ENCODE measurements around the gene HELZ. TPM values are rescaled to one million over a fixed set of nuclear protein-coding genes. Genes with fewer than 3 reads are reported as not detected.

Gene HELZ
- total and polyA plus RNA-seq, 2 of the 8 experiments (the other 6 are each of a cell fraction or from before 2014, with no cell fraction given), result 10.0 to 48.7 TPM

DNA sequence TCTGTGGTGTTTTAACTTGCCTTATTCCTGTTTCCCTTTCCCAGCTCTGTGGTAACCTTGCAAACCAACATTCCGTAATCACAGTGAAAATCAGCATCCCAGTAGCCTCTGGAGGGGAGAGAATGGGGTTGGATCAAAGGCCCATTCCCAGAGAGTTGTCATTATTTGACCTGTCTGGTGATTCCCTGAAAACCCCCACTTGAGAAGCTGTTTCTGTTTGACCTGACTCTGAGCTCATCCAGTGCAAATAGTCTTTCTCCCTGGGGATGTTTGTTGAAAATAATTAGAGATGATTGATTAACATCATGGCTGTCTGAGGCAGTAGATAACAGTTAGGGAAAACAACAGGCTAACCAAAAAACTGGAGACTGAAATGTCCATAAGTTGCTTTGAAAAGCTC, 197.6 kb downstream of the HELZ start (continued):
- TF ChIP-seq, protein P1, sequence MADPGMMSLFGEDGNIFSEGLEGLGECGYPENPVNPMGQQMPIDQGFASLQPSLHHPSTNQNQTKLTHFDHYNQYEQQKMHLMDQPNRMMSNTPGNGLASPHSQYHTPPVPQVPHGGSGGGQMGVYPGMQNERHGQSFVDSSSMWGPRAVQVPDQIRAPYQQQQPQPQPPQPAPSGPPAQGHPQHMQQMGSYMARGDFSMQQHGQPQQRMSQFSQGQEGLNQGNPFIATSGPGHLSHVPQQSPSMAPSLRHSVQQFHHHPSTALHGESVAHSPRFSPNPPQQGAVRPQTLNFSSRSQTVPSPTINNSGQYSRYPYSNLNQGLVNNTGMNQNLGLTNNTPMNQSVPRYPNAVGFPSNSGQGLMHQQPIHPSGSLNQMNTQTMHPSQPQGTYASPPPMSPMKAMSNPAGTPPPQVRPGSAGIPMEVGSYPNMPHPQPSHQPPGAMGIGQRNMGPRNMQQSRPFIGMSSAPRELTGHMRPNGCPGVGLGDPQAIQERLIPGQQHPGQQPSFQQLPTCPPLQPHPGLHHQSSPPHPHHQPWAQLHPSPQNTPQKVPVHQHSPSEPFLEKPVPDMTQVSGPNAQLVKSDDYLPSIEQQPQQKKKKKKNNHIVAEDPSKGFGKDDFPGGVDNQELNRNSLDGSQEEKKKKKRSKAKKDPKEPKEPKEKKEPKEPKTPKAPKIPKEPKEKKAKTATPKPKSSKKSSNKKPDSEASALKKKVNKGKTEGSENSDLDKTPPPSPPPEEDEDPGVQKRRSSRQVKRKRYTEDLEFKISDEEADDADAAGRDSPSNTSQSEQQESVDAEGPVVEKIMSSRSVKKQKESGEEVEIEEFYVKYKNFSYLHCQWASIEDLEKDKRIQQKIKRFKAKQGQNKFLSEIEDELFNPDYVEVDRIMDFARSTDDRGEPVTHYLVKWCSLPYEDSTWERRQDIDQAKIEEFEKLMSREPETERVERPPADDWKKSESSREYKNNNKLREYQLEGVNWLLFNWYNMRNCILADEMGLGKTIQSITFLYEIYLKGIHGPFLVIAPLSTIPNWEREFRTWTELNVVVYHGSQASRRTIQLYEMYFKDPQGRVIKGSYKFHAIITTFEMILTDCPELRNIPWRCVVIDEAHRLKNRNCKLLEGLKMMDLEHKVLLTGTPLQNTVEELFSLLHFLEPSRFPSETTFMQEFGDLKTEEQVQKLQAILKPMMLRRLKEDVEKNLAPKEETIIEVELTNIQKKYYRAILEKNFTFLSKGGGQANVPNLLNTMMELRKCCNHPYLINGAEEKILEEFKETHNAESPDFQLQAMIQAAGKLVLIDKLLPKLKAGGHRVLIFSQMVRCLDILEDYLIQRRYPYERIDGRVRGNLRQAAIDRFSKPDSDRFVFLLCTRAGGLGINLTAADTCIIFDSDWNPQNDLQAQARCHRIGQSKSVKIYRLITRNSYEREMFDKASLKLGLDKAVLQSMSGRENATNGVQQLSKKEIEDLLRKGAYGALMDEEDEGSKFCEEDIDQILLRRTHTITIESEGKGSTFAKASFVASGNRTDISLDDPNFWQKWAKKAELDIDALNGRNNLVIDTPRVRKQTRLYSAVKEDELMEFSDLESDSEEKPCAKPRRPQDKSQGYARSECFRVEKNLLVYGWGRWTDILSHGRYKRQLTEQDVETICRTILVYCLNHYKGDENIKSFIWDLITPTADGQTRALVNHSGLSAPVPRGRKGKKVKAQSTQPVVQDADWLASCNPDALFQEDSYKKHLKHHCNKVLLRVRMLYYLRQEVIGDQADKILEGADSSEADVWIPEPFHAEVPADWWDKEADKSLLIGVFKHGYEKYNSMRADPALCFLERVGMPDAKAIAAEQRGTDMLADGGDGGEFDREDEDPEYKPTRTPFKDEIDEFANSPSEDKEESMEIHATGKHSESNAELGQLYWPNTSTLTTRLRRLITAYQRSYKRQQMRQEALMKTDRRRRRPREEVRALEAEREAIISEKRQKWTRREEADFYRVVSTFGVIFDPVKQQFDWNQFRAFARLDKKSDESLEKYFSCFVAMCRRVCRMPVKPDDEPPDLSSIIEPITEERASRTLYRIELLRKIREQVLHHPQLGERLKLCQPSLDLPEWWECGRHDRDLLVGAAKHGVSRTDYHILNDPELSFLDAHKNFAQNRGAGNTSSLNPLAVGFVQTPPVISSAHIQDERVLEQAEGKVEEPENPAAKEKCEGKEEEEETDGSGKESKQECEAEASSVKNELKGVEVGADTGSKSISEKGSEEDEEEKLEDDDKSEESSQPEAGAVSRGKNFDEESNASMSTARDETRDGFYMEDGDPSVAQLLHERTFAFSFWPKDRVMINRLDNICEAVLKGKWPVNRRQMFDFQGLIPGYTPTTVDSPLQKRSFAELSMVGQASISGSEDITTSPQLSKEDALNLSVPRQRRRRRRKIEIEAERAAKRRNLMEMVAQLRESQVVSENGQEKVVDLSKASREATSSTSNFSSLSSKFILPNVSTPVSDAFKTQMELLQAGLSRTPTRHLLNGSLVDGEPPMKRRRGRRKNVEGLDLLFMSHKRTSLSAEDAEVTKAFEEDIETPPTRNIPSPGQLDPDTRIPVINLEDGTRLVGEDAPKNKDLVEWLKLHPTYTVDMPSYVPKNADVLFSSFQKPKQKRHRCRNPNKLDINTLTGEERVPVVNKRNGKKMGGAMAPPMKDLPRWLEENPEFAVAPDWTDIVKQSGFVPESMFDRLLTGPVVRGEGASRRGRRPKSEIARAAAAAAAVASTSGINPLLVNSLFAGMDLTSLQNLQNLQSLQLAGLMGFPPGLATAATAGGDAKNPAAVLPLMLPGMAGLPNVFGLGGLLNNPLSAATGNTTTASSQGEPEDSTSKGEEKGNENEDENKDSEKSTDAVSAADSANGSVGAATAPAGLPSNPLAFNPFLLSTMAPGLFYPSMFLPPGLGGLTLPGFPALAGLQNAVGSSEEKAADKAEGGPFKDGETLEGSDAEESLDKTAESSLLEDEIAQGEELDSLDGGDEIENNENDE (IDR thresholded peaks at IDR 0.05; ENCODE audit: insufficient replicate concordance, low read length), result no peak
- TF ChIP-seq GABPA (IDR thresholded peaks at IDR 0.05; ENCODE audit: borderline replicate concordance, insufficient read depth, low read length) (no peak), MAFK (IDR thresholded peaks at IDR 0.05; ENCODE audit: low read depth, low read length) (no peak), ASH2L (IDR thresholded peaks at IDR 0.05; ENCODE audit: low read length) (no peak), CHD1 (IDR thresholded peaks at IDR 0.05; ENCODE audit: low read depth, low read length) (no peak), CBX8 (IDR thresholded peaks at IDR 0.05; ENCODE audit: borderline replicate concordance, low read depth, low read length) (no peak), RXRA (IDR thresholded peaks at IDR 0.05; ENCODE audit: insufficient read depth, low read depth, low read length) (no peak), SP1 (IDR thresholded peaks at IDR 0.05; ENCODE audit: low read depth, low read length) (no peak), EGR1 (IDR thresholded peaks at IDR 0.05; ENCODE audit: borderline replicate concordance, low read depth, low read length) (no peak), TCF12 (IDR thresholded peaks at IDR 0.05; ENCODE audit: low read depth, low read length) (no peak)
- TF ChIP-seq, protein P2, sequence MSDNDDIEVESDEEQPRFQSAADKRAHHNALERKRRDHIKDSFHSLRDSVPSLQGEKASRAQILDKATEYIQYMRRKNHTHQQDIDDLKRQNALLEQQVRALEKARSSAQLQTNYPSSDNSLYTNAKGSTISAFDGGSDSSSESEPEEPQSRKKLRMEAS (IDR thresholded peaks at IDR 0.05), result no peak
- TF ChIP-seq, protein P3, sequence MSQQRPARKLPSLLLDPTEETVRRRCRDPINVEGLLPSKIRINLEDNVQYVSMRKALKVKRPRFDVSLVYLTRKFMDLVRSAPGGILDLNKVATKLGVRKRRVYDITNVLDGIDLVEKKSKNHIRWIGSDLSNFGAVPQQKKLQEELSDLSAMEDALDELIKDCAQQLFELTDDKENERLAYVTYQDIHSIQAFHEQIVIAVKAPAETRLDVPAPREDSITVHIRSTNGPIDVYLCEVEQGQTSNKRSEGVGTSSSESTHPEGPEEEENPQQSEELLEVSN (IDR thresholded peaks at IDR 0.05), result no peak
